GM19238 (cell line): ENCODE data around the gene NAP1L1.
"Not testable (repeated sequence)": the region's sequence is repeated elsewhere in the genome, so short reads cannot be mapped to it uniquely, and the experiment has no call there.

ENCODE experiments used
- DNase-seq: peaks from one replicate; pipeline ENCODE4 v3.0.0; 2011; ENCODE audit warnings: low spot score; ENCODE audit not compliant: insufficient read length

The NAP1L1 gene

DNA sequence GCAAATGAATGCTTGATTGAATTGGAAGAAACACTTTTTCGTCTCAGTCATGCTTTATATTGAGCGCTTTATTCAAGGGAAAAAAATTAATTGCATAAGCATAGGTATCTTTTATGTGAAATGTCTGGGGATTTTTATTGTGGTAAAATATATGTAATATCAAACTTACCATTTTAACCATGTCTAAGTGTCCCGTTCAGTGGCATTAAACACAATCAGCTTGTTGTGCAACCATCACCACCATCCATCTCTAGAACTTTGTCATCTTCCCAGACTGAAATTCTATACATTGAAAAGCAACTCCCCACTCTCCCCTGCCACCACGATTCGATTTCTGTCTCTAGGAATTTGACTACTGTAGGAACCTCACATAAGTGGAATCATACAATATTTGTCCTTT is 92.7 kb downstream of the NAP1L1 start:
- no peak for DNase-seq

DNA sequence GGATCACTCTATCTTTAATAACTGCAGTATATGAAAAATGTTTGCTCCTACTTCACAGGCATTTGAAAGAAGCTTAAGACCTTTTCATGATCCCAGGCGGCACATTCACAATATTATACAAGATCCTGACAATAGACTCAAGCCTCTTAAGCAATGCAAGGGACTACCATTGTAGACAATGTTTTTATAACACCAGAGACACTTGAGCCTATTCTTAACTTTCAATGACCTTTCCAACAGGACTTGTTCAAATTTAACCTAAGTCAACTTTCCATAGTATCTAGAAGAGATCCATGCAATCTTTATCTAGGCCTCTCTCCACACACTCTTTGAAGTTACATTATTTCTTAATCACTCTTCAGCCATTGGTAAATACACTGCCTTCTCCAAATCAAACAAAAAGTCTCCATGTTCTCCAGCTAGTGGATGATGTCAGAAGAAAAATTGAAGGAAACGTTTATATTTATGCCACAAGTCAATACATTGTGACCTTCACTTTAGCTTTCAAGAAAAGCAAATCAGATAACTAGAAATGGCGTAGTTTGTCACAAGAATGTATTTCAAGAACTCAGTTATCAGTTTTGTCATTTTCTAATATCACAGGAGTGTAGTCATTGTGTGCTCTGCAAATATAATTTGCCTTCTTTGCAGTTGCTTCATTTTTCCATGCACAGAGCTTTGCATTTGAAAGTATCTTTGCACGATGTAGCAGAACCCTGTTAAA is 94.1 kb downstream of the NAP1L1 start:
- DNase-seq = no peak

GRCh38 chr12:75987709-75988108 is 96.8 kb downstream of the NAP1L1 start:
- not testable (repeated sequence) for DNase-seq
